Activated B cell treated with CpG ODN at 0.5 μM for 24 hours (primary cell): ENCODE data around the gene COL5A1. TPM values are rescaled to one million over a fixed set of nuclear protein-coding genes. Genes with fewer than 3 reads are reported as not detected.

ENCODE experiments used
- ATAC-seq: fragments of 200-7000 bp; cut with Tn5 transposase; one replicate; pipeline ENCODE4 v1.10.0; 2021; ENCODE audit warnings: low read depth, mild to moderate bottlenecking, moderate library complexity
- CTCF ChIA-PET: fragments of 350-600 bp; sonication (Branson Sonifier 250); formaldehyde crosslinking; loops from one replicate; lab custom pipeline; 2021; ENCODE audit warnings: antibody characterized with exemption; lab: Charles Lee
- POLR2A ChIA-PET: fragments of 350-600 bp; sonication (Branson Sonifier 250); formaldehyde crosslinking; loops from one replicate; lab custom pipeline; 2021; ENCODE audit warnings: antibody characterized with exemption; lab: Charles Lee
- DNase-seq: peaks from one replicate; pipeline ENCODE4 v3.0.0; 2022
- H3K27ac Mint-ChIP-seq: one replicate; pipeline ENCODE4 v1.8.0; 2020; ENCODE audit warnings: mixed read lengths
- H3K27me3 Mint-ChIP-seq: one replicate; pipeline ENCODE4 v1.8.0; 2021; ENCODE audit warnings: mixed read lengths
- H3K36me3 Mint-ChIP-seq: one replicate; pipeline ENCODE4 v1.8.0; 2021; ENCODE audit warnings: low read depth, mixed read lengths
- H3K4me1 Mint-ChIP-seq: one replicate; pipeline ENCODE4 v1.8.0; 2021; ENCODE audit warnings: mixed read lengths
- H3K4me3 Mint-ChIP-seq: one replicate; pipeline ENCODE4 v1.8.0; 2020; ENCODE audit warnings: mild to moderate bottlenecking, mixed read lengths
- H3K9me3 Mint-ChIP-seq: one replicate; pipeline ENCODE4 v1.8.0; 2020; ENCODE audit warnings: mixed read lengths
- intact Hi-C: fragments of 100-400 bp; cut with micrococcal nuclease; formaldehyde crosslinking; loops from one replicate; pipeline ENCODE4 v1.15.1; 2024
- total RNA-seq: library from RNA; stranded (reverse); gene quantifications from 2 replicates; pipeline ENCODE4 v1.2.3, GENCODE V29; 2022
- TF ChIP-seq, protein P1 (sequence below): fragments of 200-600 bp; IDR thresholded peaks from one replicate; pipeline ENCODE4 v1.8.0; 2022; ENCODE audit warnings: antibody characterized with exemption, mild to moderate bottlenecking

The COL5A1 gene
- total RNA-seq, 1 donor from 2014 or later, result 0.02 TPM

DNA sequence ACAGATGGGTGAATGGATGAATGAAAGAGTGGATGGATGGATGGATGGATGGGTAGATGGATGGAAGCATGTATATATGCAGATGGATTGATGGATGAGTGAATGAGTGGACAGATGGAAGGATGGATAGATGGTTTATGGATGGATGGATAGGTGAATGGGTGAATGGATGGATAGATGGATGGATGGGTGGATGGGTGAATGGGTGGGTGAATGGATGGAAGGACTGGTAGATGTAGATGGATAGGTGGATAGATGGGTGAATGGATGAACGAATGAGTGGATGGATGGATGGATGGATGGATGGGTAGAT, 85.1 kb downstream of the COL5A1 start:
- intact Hi-C loops, result no loop called here
- peaks cover 2% of the 10 kb centered on the region for H3K9me3 Mint-ChIP-seq
- peaks cover 11% of the 10 kb centered on the region for H3K4me1 Mint-ChIP-seq
- TF ChIP-seq, protein P1, sequence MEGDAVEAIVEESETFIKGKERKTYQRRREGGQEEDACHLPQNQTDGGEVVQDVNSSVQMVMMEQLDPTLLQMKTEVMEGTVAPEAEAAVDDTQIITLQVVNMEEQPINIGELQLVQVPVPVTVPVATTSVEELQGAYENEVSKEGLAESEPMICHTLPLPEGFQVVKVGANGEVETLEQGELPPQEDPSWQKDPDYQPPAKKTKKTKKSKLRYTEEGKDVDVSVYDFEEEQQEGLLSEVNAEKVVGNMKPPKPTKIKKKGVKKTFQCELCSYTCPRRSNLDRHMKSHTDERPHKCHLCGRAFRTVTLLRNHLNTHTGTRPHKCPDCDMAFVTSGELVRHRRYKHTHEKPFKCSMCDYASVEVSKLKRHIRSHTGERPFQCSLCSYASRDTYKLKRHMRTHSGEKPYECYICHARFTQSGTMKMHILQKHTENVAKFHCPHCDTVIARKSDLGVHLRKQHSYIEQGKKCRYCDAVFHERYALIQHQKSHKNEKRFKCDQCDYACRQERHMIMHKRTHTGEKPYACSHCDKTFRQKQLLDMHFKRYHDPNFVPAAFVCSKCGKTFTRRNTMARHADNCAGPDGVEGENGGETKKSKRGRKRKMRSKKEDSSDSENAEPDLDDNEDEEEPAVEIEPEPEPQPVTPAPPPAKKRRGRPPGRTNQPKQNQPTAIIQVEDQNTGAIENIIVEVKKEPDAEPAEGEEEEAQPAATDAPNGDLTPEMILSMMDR, result no peak
- H3K27ac Mint-ChIP-seq, result no peak overlapping the region
- no peak for DNase-seq
- ChIA-PET CTCF (no interaction called here), POLR2A (no interaction called here)
- H3K36me3 Mint-ChIP-seq, result no peaks in the 10 kb centered on the region
- no peak overlapping the region for H3K4me3 Mint-ChIP-seq
- no peak for ATAC-seq
- peaks cover 5% of the 10 kb centered on the region for H3K27me3 Mint-ChIP-seq

DNA sequence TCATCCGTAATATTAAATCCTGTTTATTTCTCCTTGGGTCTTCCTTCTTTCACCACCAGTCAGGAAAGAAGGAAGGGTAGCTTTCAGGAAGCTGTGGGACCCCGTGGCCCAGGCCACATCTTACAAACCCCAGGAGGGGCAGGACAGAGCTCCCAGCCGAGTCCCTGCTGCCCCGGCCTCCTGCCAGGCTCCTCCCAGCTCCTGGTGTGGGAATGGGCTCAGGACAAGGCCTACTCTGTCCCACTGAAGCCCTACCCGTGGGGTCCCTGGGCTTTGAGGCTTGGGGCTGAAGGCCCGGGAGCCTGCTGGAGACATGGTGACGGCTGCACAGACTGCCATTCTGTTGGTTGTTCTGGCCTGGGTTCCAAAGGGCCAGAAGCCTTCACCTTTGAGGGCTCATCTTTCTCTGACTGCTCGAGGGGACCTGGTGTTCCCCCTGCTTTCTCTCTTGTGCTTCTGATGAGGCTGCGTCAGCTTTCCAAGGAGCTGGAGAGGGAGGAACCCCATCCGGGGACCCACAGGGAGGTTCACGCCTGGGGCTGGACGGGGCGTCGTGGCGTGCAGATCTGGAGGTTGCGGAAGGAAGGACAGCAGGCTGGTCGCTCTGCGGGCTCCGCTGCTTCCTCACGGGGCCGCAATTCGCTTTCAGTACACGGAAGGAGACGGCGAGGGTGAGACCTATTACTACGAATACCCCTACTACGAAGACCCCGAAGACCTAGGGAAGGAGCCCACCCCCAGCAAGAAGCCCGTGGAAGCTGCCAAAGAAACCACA, 86.6 kb downstream of the COL5A1 start:
- peaks cover 2% of the 10 kb centered on the region for H3K27me3 Mint-ChIP-seq
- intact Hi-C loops, result no loop called here
- ChIA-PET POLR2A (no interaction called here), CTCF (no interaction called here)
- H3K9me3 Mint-ChIP-seq, result peaks cover 2% of the 10 kb centered on the region
- H3K4me1 Mint-ChIP-seq, result peaks cover 11% of the 10 kb centered on the region
- H3K4me3 Mint-ChIP-seq, result no peak overlapping the region
- TF ChIP-seq, protein P1, result no peak
- ATAC-seq (no peak), DNase-seq (no peak)
- H3K36me3 Mint-ChIP-seq, result no peaks in the 10 kb centered on the region
- H3K27ac Mint-ChIP-seq, result no peak overlapping the region

DNA sequence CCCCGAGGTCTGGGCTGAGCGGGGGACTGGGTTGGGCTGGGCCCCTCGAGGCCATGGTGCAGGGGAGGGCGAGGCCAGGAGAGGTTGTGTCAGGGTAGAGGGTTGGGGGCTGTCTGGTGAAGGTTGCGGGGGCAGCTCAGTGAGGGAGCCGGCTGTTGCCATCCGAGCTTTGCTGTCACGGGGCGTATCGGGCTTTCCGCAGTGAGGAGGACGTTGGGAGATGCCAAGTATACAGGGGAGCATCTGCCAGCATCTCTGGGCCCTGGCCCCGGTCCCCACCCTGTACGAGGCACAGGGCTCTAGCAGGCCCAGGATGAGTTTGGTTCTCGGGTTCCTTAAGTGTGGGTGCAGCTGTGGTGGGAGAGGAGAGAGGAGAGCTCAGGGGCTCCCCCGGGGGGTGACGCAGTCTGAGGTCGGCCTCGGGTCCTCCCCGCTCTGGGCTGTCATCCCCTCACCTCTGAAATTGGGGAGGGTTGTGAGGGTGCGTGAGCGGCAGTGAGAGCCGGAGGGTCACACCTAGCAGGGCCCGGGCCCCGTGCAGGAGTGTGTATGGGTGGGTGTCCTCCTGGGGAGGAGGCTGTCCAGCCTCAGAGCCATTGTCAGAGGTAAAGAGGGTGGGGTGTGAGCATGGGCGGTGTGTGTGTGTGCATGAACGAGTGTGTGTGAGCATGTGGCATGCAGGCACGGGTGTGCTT, 87.3 kb downstream of the COL5A1 start:
- Mint-ChIP-seq H3K9me3 (peaks cover 2% of the 10 kb centered on the region), H3K36me3 (no peaks in the 10 kb centered on the region), H3K27ac (no peak overlapping the region), H3K27me3 (peaks cover 2% of the 10 kb centered on the region), H3K4me3 (no peak overlapping the region), H3K4me1 (peaks cover 10% of the 10 kb centered on the region)
- intact Hi-C loops, result no loop called here
- ChIA-PET CTCF (no interaction called here), POLR2A (no interaction called here)
- TF ChIP-seq, protein P1, result no peak
- no peak for DNase-seq
- no peak for ATAC-seq

DNA sequence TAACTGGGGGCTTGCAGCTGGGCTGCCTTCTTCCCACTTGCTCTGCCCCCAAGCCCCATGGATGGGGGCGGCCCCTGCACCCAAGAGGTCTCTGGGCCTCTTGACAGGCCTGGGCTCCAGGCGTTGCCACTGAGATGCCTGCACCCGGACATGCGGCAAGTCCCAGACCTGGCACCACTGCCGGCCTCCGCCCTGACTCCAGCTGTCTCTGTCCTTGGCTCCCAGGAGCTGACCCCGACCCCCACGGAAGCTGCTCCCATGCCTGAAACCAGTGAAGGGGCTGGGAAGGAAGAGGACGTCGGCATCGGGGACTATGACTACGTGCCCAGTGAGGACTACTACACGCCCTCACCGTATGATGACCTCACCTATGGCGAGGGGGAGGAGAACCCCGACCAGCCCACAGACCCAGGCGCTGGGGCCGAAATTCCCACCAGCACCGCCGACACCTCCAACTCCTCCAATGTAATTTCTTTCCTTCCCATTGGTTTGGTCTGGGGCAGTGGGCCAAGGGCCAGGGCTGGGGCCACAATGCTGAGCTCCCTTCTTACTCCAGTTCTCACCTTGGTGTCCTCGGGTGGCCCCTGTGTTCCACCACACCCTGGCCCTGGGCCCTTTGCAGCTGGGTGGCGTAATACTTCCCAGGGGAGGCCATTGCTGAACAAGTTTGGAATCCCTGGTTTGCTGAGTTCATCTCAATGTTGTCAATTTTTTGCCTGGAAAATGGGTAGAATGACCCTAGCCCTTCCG, 88.6 kb downstream of the COL5A1 start:
- DNase-seq (no peak), ATAC-seq (no peak)
- Mint-ChIP-seq H3K4me3 (no peak overlapping the region), H3K36me3 (no peaks in the 10 kb centered on the region), H3K27me3 (peaks cover 1% of the 10 kb centered on the region), H3K27ac (no peak overlapping the region), H3K9me3 (peaks cover 2% of the 10 kb centered on the region), H3K4me1 (peaks cover 7% of the 10 kb centered on the region)
- TF ChIP-seq, protein P1, result no peak
- ChIA-PET CTCF (no interaction called here), POLR2A (no interaction called here)
- intact Hi-C loops, result no loop called here
